Measurements from ENCODE around the gene CRLF1.
A peak's percentile ranks its signal among the peaks of the same experiment; 100 is the strongest.

The CRLF1 gene

DNA sequence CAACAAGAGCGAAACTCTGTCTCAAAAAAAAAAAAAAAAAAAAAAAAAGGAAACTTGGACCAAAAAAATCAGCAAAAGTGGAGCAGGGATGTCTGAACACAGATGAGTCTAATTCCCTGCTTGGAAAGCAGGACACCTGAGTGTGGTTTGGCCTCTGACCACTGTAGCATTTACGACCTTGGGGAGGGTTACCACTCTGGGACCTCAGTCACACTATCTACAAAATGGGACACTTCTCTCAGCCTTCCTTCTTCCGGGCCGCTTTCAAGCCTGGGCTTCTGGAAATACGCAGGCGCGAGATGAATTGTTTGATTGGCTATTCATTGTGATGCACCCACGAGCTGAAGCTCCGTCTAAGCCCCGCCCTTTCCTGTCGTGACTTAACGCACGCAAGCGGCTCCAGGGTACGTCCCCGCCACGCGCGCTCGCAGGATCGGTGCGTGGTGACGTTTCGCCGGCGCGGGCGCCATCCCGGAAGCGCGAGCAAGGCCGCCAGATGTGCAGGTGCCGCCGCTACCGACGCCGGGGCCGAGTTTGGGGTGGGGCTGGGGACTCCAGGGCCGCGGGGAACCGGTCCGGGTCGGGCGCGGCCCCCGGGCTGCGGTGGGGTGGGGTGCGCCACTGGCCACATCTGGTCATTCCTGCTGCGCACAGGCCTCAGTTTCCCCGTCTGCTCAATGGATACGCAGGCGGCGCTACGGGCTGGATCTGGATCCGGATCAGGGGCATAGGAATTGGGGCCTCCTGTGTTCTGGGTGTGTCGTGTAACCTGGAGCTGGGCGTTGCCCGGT is 49.0 kb downstream of the CRLF1 start, which contains the start of gene KXD1:
Gene KXD1, plus strand, starts transcription at position 460 of the 791 bp plus-strand sequence. CDS start 4,187 bp downstream, outside the sequence.
- DNase-seq (ENCODE audit: low read depth) = peak; percentile 85

DNA sequence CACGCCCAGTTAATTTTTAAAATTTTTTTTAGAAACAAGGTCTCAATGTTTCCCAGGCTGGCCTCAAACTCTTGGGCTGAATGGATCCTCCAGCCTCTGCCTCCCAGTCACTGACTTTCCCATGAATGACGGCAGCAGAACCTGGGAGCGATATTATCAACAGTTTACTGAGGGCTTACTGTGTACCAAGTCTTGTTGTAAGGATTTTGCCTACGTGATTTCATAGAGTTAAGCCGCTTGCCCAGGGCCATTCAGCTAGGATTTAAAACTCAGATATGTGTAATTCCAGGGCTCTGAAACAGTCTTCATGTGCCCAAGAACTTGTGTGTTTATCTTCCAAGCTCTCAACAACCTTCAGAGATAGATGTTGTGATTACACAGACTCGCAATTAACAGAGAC is 55.0 kb downstream of the CRLF1 start:
- DNase-seq (ENCODE audit: low read depth) = no peak

DNA sequence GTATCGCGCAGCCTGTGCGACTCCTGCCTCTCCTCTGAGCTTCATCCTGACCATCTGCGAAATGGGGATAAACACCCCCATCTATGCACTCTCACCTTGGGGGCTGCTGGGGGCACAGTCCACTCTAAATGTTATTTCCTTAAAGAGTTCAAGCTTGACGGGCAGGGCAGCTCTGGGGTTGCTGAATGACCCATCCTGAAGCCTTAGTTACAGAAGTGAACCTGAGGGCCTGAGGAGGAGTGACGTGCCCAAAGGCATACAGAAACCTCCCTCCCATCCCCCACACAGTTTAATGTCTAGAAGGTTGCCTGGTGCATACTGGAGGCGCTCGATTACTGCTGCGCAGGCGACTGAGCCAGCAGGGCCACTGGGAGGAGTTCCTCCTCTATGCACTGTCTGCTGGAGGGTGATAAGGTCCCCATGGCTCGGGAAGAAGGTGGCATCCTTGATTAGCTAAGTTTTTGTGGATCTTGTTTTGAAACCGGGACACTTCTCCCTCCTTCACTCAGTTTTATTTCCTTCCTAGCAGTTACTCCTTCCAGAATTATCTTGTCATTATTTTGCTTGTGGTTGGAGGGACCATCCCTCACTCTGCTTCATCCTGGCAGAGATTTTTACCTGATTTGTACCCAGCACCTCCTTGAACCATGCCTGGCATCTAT is 62.7 kb downstream of the CRLF1 start:
- no peak for DNase-seq (ENCODE audit: low read depth)

All from stimulated activated CD8-positive, alpha-beta memory T cell treated with anti-CD3 and anti-CD28 coated beads, Interleukin-15, amount 100 ng/mL, for 24 hours (primary cell).